Right cardiac atrium (tissue), 5 donors: ENCODE data around the gene NPSR1. TPM values are rescaled to one million over a fixed set of nuclear protein-coding genes. Genes with fewer than 3 reads are reported as not detected.
"Not testable (repeated sequence)": the region's sequence is repeated elsewhere in the genome, so short reads cannot be mapped to it uniquely, and the experiment has no call there.

Source experiments
- ATAC-seq, 2 donors: fragments of 200-7000 bp; cut with Tn5 transposase; one replicate each; pipeline versions ENCODE4 v1.8.0 to v1.9.1; 2020; ENCODE audit warnings: moderate library complexity in 2 of 2, mild to moderate bottlenecking in 1 of 2
- DNase-seq, 3 donors: peaks; one replicate each; pipeline ENCODE4 v3.0.0-alpha.2; 2020
- H3K27ac ChIP-seq: one replicate; pipeline ENCODE4 v1.5.1; 2013; ENCODE audit warnings: mild to moderate bottlenecking, low read length, control low read depth, moderate library complexity
- H3K27me3 ChIP-seq: one replicate; pipeline ENCODE4 v1.6.1; 2013; ENCODE audit not compliant: control insufficient read depth, insufficient read depth
- H3K4me1 ChIP-seq: one replicate; pipeline ENCODE4 v1.6.1; 2013; ENCODE audit warnings: low read length; ENCODE audit not compliant: control insufficient read depth, insufficient read depth
- H3K4me3 ChIP-seq: one replicate; pipeline ENCODE4 v1.5.1; 2013; ENCODE audit warnings: low read length, control low read depth
- H3K9me3 ChIP-seq: one replicate; pipeline ENCODE4 v1.6.1; 2013; ENCODE audit warnings: low read length; ENCODE audit not compliant: control insufficient read depth
- WGBS: extraction: QIAGEN DNeasy Blood & Tissue Kit; methylation state at CpG from one replicate; pipeline ENCODE4 v1.1.7; 2013; 5-methylcytosine and 5-hydroxymethylcytosine counted together
- intact Hi-C, 4 donors: fragments of 100-400 bp; cut with DNase I; formaldehyde crosslinking; loops; one replicate each; pipeline versions ENCODE4 v1.11.0 to v1.14.0; 2022 to 2023
- polyA plus RNA-seq: library from polyadenylated mRNA; stranded (reverse); fragments of 200-250 nt; gene quantifications from one replicate; pipeline ENCODE4 v1.2.3, GENCODE V29; 2013
- total RNA-seq, 4 donors: library from RNA; stranded (reverse); fragmentation: NEBNext Ultra II Directional; extraction: Animal tissue kit (Norgen Biotek cat#: 25700); gene quantifications; one replicate each; pipeline ENCODE4 v1.2.1, GENCODE V29; 2021
- donor health status: healthy with polysubstance abuse.
- donor health status: DM: no; HTN: yes; CAD: no.
- donor health status: DM: no; HTN: no; CAD: no.
- donor health status: DM: no; HTN: yes; CAD: no; lungs with severe emphysema.
- donor health status: DM: yes; HTN: yes; CAD: no.

NPSR1 gene
- total and polyA plus RNA-seq, 5 donors = not detected

- WGBS = 67% methylated on average over 7 of the region's 7 CpGs
- H3K27me3 ChIP-seq, H3K27ac ChIP-seq, H3K9me3 ChIP-seq, DNase-seq, intact Hi-C loops, H3K4me1 ChIP-seq, ATAC-seq, H3K4me3 ChIP-seq: not testable (repeated sequence)
Measured at GRCh38 chr7:34814203-34814842, 156.3 kb downstream of the NPSR1 start.

DNA sequence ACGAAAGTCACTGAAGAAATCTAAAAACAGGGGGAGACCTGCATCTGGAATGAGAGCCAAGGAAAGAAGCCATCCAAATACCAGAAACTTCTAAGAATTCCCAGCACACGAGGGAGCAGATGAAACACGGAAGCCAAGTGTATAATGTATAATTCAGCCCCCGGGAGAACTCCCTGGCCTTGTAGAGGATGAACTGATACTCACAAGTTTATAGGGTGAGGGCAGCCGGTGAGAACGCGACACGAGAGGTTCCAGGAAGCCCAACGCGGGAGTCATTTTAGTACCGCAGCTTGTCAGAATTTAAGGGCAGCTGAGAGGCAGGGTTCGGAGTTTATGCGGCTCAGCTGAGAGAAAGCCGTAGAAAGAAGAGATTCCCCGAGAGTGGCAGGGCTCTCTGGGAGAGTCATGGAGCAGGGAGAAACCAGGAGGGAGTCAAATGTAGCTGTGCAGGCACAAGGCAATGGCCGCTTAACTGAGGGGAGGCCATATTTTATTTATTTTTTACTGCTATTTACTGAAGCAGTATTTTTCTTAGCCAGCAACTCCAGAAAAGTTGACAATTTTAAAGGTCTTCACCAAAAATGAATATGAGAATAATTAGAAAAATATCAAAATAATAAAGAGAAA is 164.0 kb downstream of the NPSR1 start:
- Histone ChIP-seq H3K9me3 (no peaks in the 10 kb centered on the region), H3K27ac (no peak overlapping the region), H3K4me1 (no peaks in the 10 kb centered on the region), H3K27me3 (no peaks in the 10 kb centered on the region), H3K4me3 (no peak overlapping the region)
- ATAC-seq (no peak), DNase-seq (no peak)
- WGBS = 67% methylated on average over 16 of the region's 16 CpGs
- intact Hi-C loops = loop anchor here in 2 of 4 donors (10.0 kb wide), 2 partner anchors 103 to 213 kb away; partner anchors contain the start of gene DPY19L1 (in 1 of the 2)

GRCh38 chr7:34823650-34824258 is 165.7 kb downstream of the NPSR1 start:
- WGBS = 46% methylated on average over 7 of the region's 7 CpGs
- no peaks in the 10 kb centered on the region for H3K27me3 ChIP-seq
- ATAC-seq (peak in 1 of 2 donors; percentile 61), DNase-seq (peak; percentile 37 to 64 (median 59))
- no peaks in the 10 kb centered on the region for H3K9me3 ChIP-seq
- H3K27ac ChIP-seq = no peak overlapping the region
- no peaks in the 10 kb centered on the region for H3K4me1 ChIP-seq
- intact Hi-C loops = loop anchor here in 2 of 4 donors (10.0 kb wide), 2 partner anchors 101 to 211 kb away; partner anchors contain the start of gene DPY19L1 (in 1 of the 2)
- no peak overlapping the region for H3K4me3 ChIP-seq

DNA sequence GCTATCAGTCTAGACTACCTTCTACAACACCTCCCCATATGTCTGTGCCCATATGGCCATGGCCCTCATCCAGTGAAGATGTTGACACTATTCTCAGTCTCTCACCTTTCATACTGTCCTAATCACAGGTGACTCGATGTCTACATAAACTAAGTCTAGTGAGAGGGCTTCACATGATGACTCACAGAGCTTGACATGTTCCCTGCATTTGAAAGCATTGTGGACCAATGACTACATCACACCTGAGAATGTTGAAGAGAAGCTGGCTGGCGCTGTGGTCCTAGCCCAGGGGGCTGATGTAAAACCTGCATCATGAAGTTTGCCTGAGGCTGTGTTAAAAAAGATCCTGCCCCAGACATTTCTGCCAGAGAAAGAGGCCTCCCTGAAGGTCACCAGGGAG is 167.2 kb downstream of the NPSR1 start:
- Histone ChIP-seq H3K4me3 (no peak overlapping the region), H3K4me1 (no peaks in the 10 kb centered on the region), H3K9me3 (no peaks in the 10 kb centered on the region), H3K27me3 (no peaks in the 10 kb centered on the region), H3K27ac (no peak overlapping the region)
- WGBS = 94% methylated on average over 2 of the region's 2 CpGs
- intact Hi-C loops = loop anchor here in 2 of 4 donors (10.0 kb wide), 2 partner anchors 100 to 210 kb away; partner anchors contain the start of gene DPY19L1 (in 1 of the 2)
- no peak for DNase-seq
- no peak for ATAC-seq

- Histone ChIP-seq H3K4me1 (no peaks in the 10 kb centered on the region), H3K9me3 (peaks cover 2% of the 10 kb centered on the region), H3K27me3 (no peaks in the 10 kb centered on the region), H3K27ac (no peak overlapping the region), H3K4me3 (no peak overlapping the region)
- intact Hi-C loops = no loop called here
- DNase-seq = no peak
- WGBS = 85% methylated on average over 3 of the region's 3 CpGs
- ATAC-seq = no peak
Measured at GRCh38 chr7:34830390-34830789, 172.4 kb downstream of the NPSR1 start.

GRCh38 chr7:34831436-34831835 is 173.4 kb downstream of the NPSR1 start:
- WGBS = 89% methylated on average over 1 of the region's 1 CpG
- H3K27ac ChIP-seq = no peak overlapping the region

DNA sequence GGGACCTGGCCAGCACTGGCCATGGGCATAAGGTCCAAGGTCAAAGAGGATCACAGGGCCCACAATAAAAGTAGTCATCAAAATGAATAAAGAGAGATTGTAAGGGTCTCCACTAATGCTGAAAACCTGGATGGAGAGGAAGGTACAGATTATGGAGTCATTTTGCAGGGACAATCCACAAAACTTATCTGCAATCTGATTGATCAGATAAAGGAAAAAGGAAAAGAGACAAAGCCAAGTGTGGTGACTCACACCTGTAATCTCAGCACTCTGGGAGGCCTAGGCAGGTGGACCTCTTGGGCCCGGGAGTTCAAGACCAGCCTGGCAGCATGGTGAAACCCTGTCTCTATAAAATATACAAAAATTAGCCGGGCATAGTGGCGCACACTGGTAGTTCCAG is 174.0 kb downstream of the NPSR1 start:
- ATAC-seq (no peak), DNase-seq (no peak)
- H3K9me3 ChIP-seq = peaks cover 2% of the 10 kb centered on the region
- no peaks in the 10 kb centered on the region for H3K27me3 ChIP-seq
- H3K4me3 ChIP-seq = no peak overlapping the region
- H3K27ac ChIP-seq = no peak overlapping the region
- intact Hi-C loops = no loop called here
- WGBS = 93% methylated on average over 3 of the region's 3 CpGs
- no peaks in the 10 kb centered on the region for H3K4me1 ChIP-seq

More at GRCh38 chr7:34831436-34831835, 173.4 kb downstream of the NPSR1 start:
- Histone ChIP-seq H3K9me3 (peaks cover 2% of the 10 kb centered on the region), H3K27me3 (no peaks in the 10 kb centered on the region), H3K4me3 (no peak overlapping the region), H3K4me1 (no peaks in the 10 kb centered on the region)
- no peak for DNase-seq
- ATAC-seq = no peak
- intact Hi-C loops = no loop called here

DNA sequence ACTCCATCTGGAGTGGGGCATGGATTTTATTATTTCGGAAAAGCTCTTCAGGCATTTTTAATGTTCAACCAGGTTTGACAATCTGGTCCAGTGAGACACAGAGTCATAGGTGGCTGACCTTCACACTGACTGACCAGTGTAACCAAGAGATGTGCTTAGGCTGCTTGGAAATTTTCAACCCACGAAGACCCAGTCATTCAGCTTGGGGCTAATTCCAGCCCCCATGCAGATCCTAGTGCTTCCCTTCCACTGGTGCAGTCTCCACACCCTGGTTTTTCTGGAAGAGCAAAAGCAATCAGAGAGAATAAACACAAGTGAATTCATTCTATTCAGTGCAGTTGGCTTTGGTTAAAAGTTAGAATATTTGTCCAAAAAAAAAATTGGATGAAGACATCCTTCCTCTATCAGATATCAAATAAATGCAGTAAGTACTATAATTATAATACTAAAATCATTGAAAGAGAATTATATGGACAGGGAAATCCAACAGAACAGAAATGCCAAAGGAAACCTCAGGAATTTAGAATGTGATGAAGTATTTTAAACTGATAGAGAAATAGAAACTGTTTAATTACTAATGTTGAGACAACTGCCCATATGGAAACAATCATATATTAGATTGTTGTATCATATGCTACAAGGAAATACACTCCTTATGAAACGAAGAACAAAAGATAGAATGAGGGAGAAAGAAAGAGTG is 178.0 kb downstream of the NPSR1 start:
- H3K4me3 ChIP-seq = no peak overlapping the region
- no peak overlapping the region for H3K27ac ChIP-seq
- H3K27me3 ChIP-seq = no peaks in the 10 kb centered on the region
- no peaks in the 10 kb centered on the region for H3K4me1 ChIP-seq
- intact Hi-C loops = no loop called here
- DNase-seq (no peak), ATAC-seq (no peak)
- 65% methylated on average over 3 of the region's 3 CpGs for WGBS
- H3K9me3 ChIP-seq = peaks cover 2% of the 10 kb centered on the region

DNA sequence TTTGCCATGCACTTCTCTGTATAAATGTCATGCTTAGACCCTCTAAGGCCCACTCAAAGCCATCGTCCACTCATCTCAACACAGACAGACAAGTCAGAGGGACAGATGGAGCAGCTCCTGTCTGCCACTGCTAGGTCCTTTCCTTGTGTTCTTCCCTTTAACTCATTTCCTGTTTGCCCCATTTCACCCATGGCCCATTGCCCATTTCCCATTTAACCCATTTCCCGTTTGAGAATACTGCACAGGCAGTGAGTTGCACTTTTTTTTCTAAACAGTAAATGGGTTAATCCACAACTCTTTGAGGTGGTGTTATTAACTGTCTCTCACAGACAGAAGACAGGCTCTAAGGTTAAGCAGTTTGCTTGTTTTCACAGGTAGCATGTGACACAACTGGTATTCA is 179.3 kb downstream of the NPSR1 start:
- H3K4me1 ChIP-seq = no peaks in the 10 kb centered on the region
- H3K9me3 ChIP-seq = peaks cover 2% of the 10 kb centered on the region
- no peak overlapping the region for H3K27ac ChIP-seq
- no peak for ATAC-seq
- intact Hi-C loops = no loop called here
- no peaks in the 10 kb centered on the region for H3K27me3 ChIP-seq
- no peak for DNase-seq
- 52% methylated on average over 2 of the region's 2 CpGs for WGBS
- H3K4me3 ChIP-seq = no peak overlapping the region

GRCh38 chr7:34837801-34838201 is 179.8 kb downstream of the NPSR1 start:
- intact Hi-C loops = no loop called here
- Histone ChIP-seq H3K4me3 (no peak overlapping the region), H3K27ac (no peak overlapping the region), H3K4me1 (no peaks in the 10 kb centered on the region), H3K27me3 (no peaks in the 10 kb centered on the region), H3K9me3 (peaks cover 2% of the 10 kb centered on the region)
- no peak for DNase-seq
- no peak for ATAC-seq
- 48% methylated on average over 2 of the region's 2 CpGs for WGBS

- intact Hi-C loops = no loop called here
- Histone ChIP-seq H3K9me3 (peaks cover 2% of the 10 kb centered on the region), H3K27me3 (no peaks in the 10 kb centered on the region), H3K4me1 (no peaks in the 10 kb centered on the region), H3K4me3 (no peak overlapping the region), H3K27ac (no peak overlapping the region)
- 71% methylated on average over 5 of the region's 5 CpGs for WGBS
- DNase-seq (no peak), ATAC-seq (no peak)
Measured at GRCh38 chr7:34838329-34838728, 180.3 kb downstream of the NPSR1 start.
